ENCODE data around the gene CEP43.

DNA sequence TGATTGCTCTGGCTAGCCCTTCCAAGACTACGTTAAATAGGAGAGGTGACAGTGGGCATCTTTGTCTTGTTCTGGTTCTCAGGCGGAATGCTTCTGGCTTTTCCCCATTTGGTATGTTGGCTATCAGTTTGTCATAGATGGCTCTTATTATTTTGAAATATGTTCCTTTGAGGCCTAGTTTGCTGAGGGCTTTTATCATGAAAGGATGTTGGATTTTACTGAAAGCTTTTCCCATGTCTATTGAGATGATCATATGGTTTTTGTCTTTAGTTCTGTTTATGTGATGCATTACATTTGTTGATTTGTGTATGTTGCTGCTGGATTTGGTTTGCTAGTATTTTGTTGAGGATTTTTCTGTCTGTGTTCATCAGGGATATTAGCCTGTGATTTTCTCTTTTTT lies 32.9 kb upstream of the CEP43 start:
- TF ChIP-seq POLR2A (IDR thresholded peaks at IDR 0.05) (no peak), POLR2AphosphoS5 (IDR thresholded peaks at IDR 0.05) (no peak)
